Naive thymus-derived CD4-positive, alpha-beta T cell (primary cell): ENCODE measurements around the gene CFAP74. TPM values are rescaled to one million over a fixed set of nuclear protein-coding genes. Genes with fewer than 3 reads are reported as not detected.

ENCODE experiments used
- ATAC-seq: fragments of 150-1000 bp; cut with Tn5 transposase; 2 replicates; pipeline ENCODE4 v1.10.0; 2021; ENCODE audit warnings: mild to moderate bottlenecking, moderate library complexity
- CTCF ChIA-PET: fragments of 350-600 bp; sonication (Branson Sonifier 250); formaldehyde crosslinking; loops from one replicate; lab custom pipeline; 2021; ENCODE audit warnings: antibody characterized with exemption; lab: Charles Lee
- POLR2A ChIA-PET: fragments of 350-600 bp; sonication (Branson Sonifier 250); formaldehyde crosslinking; loops from one replicate; lab custom pipeline; 2021; ENCODE audit warnings: antibody characterized with exemption, inconsistent platforms; lab: Charles Lee
- DNase-seq, 9 donors: peaks; one replicate each; pipeline versions ENCODE4 v3.0.0 to v3.0.0-alpha.2; 2020 to 2022; ENCODE audit warnings: mixed read lengths in 1 of 9
- H3K27ac ChIP-seq: one replicate; pipeline ENCODE4 v1.7.0; 2013; ENCODE audit warnings: mild to moderate bottlenecking, low read depth, low read length, moderate library complexity
- H3K27me3 ChIP-seq, 2 donors: one replicate each; pipeline ENCODE4 v1.7.0; 2013; ENCODE audit warnings: low read length in 2 of 2, mild to moderate bottlenecking in 2 of 2, moderate library complexity in 2 of 2; ENCODE audit not compliant: control insufficient read depth in 2 of 2, insufficient read depth in 2 of 2
- H3K36me3 ChIP-seq, 3 experiments: 1 replicate in 2 of 3; 2 replicates in 1 of 3; pipeline ENCODE4 v1.7.0; 2013; ENCODE audit warnings: low read length in 3 of 3, mild to moderate bottlenecking in 3 of 3, moderate library complexity in 1 of 3; ENCODE audit not compliant: insufficient read depth in 3 of 3, control insufficient read depth in 2 of 3
- H3K4me1 ChIP-seq, 2 donors: one replicate each; pipeline ENCODE4 v1.7.0; 2013; ENCODE audit warnings: low read length in 2 of 2, mild to moderate bottlenecking in 2 of 2, moderate library complexity in 1 of 2; ENCODE audit not compliant: control insufficient read depth in 2 of 2, insufficient read depth in 2 of 2
- H3K4me3 ChIP-seq: 2 replicates; pipeline ENCODE4 v1.7.0; 2013; ENCODE audit warnings: mild to moderate bottlenecking, low read length
- H3K9me3 ChIP-seq, 3 experiments: 1 replicate in 2 of 3; 2 replicates in 1 of 3; pipeline ENCODE4 v1.7.0; 2013; ENCODE audit warnings: low read length in 3 of 3; ENCODE audit not compliant: control insufficient read depth in 2 of 3
- H3K27ac Mint-ChIP-seq, 9 donors: one replicate each; pipeline ENCODE4 v1.8.0; 2020 to 2022; ENCODE audit warnings: mixed read lengths in 9 of 9, mild to moderate bottlenecking in 8 of 9, moderate library complexity in 5 of 9, inconsistent platforms in 2 of 9
- H3K27me3 Mint-ChIP-seq, 5 donors: one replicate each; pipeline ENCODE4 v1.8.0; 2021 to 2022; ENCODE audit warnings: mixed read lengths in 5 of 5, mild to moderate bottlenecking in 1 of 5
- H3K36me3 Mint-ChIP-seq, 5 donors: one replicate each; pipeline ENCODE4 v1.8.0; 2020 to 2022; ENCODE audit warnings: mixed read lengths in 5 of 5, mild to moderate bottlenecking in 3 of 5, inconsistent platforms in 1 of 5
- H3K4me1 Mint-ChIP-seq, 7 donors: one replicate each; pipeline ENCODE4 v1.8.0; 2020 to 2022; ENCODE audit warnings: mixed read lengths in 7 of 7, mild to moderate bottlenecking in 3 of 7, inconsistent platforms in 1 of 7
- H3K4me3 Mint-ChIP-seq, 10 donors: one replicate each; pipeline ENCODE4 v1.8.0; 2020 to 2022; ENCODE audit warnings: mild to moderate bottlenecking in 10 of 10, mixed read lengths in 10 of 10, moderate library complexity in 6 of 10, inconsistent platforms in 2 of 10
- H3K9me3 Mint-ChIP-seq, 11 donors: one replicate each; pipeline ENCODE4 v1.8.0; 2020 to 2022; ENCODE audit warnings: mixed read lengths in 11 of 11, mild to moderate bottlenecking in 4 of 11, inconsistent platforms in 1 of 11, moderate library complexity in 1 of 11
- intact Hi-C, 2 donors: fragments of 100-400 bp; cut with micrococcal nuclease; formaldehyde crosslinking; loops; one replicate each; pipeline ENCODE4 v1.15.1; 2023
- polyA plus RNA-seq, 2 donors: library from polyadenylated mRNA; unstranded; fragments of 300-500 nt; fragmentation: Illumina TruSeq; gene quantifications; one replicate each; pipeline ENCODE4 v1.2.3, GENCODE V29; 2021
- total RNA-seq, 6 experiments: library from RNA in 5 of 6; stranded (reverse) in 5 of 6; gene quantifications; 1 replicate in 5 of 6; 2 replicates in 1 of 6; pipeline ENCODE4 v1.2.3 and lab custom pipeline; 2021 to 2026

The CFAP74 gene
- total and polyA plus RNA-seq, 7 experiments from 2014 or later = not detected

- CTCF ChIA-PET = interaction anchor here (0.9 kb wide), 1 partner anchor 9 kb away, joined by 3 read pairs; no protein-coding TSS in a partner anchor
- peaks cover 0 to 4% (median 0%) of the 10 kb centered on the region in 5 donors for H3K36me3 Mint-ChIP-seq
- no peak for ATAC-seq
Measured at GRCh38 chr1:1956101-1956500, 47.5 kb downstream of the CFAP74 start.

GRCh38 chr1:1955621-1956094 lies 47.9 kb downstream of the CFAP74 start:
- ATAC-seq (no peak), DNase-seq (no peak)

More at GRCh38 chr1:1956101-1956500, 47.5 kb downstream of the CFAP74 start:
- Histone ChIP-seq H3K4me1 (no peaks in the 10 kb centered on the region), H3K27ac (no peak overlapping the region), H3K27me3 (no peaks in the 10 kb centered on the region), H3K9me3 (no peaks in the 10 kb centered on the region), H3K36me3 (no peaks in the 10 kb centered on the region), H3K4me3 (no peak overlapping the region)
- peaks cover 0 to 6% (median 0%) of the 10 kb centered on the region in 11 donors for H3K9me3 Mint-ChIP-seq
- peaks cover 5 to 23% (median 8%) of the 10 kb centered on the region in 5 donors for H3K27me3 Mint-ChIP-seq
- peaks cover 0 to 6% (median 0%) of the 10 kb centered on the region in 7 donors for H3K4me1 Mint-ChIP-seq
- intact Hi-C loops = no loop called here
- no peak for DNase-seq
- H3K4me3 Mint-ChIP-seq = no peak overlapping the region
- POLR2A ChIA-PET = no interaction called here
- H3K27ac Mint-ChIP-seq = no peak overlapping the region

GRCh38 chr1:1954831-1955441 lies 48.6 kb downstream of the CFAP74 start:
- ChIA-PET CTCF (interaction anchor here (0.9 kb wide), 1 partner anchor 8 kb away, joined by 3 read pairs; no protein-coding TSS in a partner anchor), POLR2A (no interaction called here)
- DNase-seq = no peak
- Mint-ChIP-seq H3K4me3 (no peak overlapping the region), H3K27me3 (peaks cover 0 to 22% (median 1%) of the 10 kb centered on the region in 5 donors), H3K36me3 (peaks cover 0 to 4% (median 0%) of the 10 kb centered on the region in 5 donors), H3K4me1 (peaks cover 0 to 4% (median 0%) of the 10 kb centered on the region in 7 donors), H3K27ac (no peak overlapping the region), H3K9me3 (peaks cover 0 to 9% (median 2%) of the 10 kb centered on the region in 11 donors)
- H3K36me3 ChIP-seq = no peaks in the 10 kb centered on the region
- H3K27ac ChIP-seq = no peak overlapping the region
- H3K4me3 ChIP-seq = no peak overlapping the region
- intact Hi-C loops = no loop called here
- H3K4me1 ChIP-seq = no peaks in the 10 kb centered on the region
- no peaks in the 10 kb centered on the region for H3K9me3 ChIP-seq
- no peaks in the 10 kb centered on the region for H3K27me3 ChIP-seq
- ATAC-seq = no peak

More at GRCh38 chr1:1955621-1956094, 47.9 kb downstream of the CFAP74 start:
- Mint-ChIP-seq H3K4me3 (no peak overlapping the region), H3K27ac (no peak overlapping the region), H3K36me3 (peaks cover 0 to 4% (median 0%) of the 10 kb centered on the region in 5 donors), H3K4me1 (peaks cover 0 to 4% (median 0%) of the 10 kb centered on the region in 7 donors), H3K9me3 (peaks cover 0 to 9% (median 1%) of the 10 kb centered on the region in 11 donors), H3K27me3 (peaks cover 1 to 22% (median 3%) of the 10 kb centered on the region in 5 donors)
- Histone ChIP-seq H3K27ac (no peak overlapping the region), H3K27me3 (no peaks in the 10 kb centered on the region), H3K9me3 (no peaks in the 10 kb centered on the region), H3K36me3 (no peaks in the 10 kb centered on the region), H3K4me3 (no peak overlapping the region), H3K4me1 (no peaks in the 10 kb centered on the region)
- intact Hi-C loops = no loop called here
- ChIA-PET CTCF (interaction anchor here (0.9 kb wide), 1 partner anchor 9 kb away, joined by 3 read pairs; no protein-coding TSS in a partner anchor), POLR2A (no interaction called here)

- no peak overlapping the region for H3K4me3 ChIP-seq
- no peaks in the 10 kb centered on the region for H3K4me1 ChIP-seq
- no peaks in the 10 kb centered on the region for H3K36me3 ChIP-seq
- peaks cover 0 to 4% (median 0%) of the 10 kb centered on the region in 5 donors for H3K36me3 Mint-ChIP-seq
- peaks cover 0 to 4% (median 0%) of the 10 kb centered on the region in 7 donors for H3K4me1 Mint-ChIP-seq
- DNase-seq (no peak), ATAC-seq (no peak)
- H3K27me3 Mint-ChIP-seq = peaks cover 0 to 18% (median 5%) of the 10 kb centered on the region in 5 donors
- H3K9me3 ChIP-seq = no peaks in the 10 kb centered on the region
- no peak overlapping the region for H3K27ac ChIP-seq
- ChIA-PET POLR2A (no interaction called here), CTCF (no interaction called here)
- H3K9me3 Mint-ChIP-seq = peaks cover 0 to 13% (median 3%) of the 10 kb centered on the region in 11 donors
- intact Hi-C loops = no loop called here
- H3K27ac Mint-ChIP-seq = no peak overlapping the region
- H3K4me3 Mint-ChIP-seq = no peak overlapping the region
- H3K27me3 ChIP-seq = no peaks in the 10 kb centered on the region
Measured at GRCh38 chr1:1954015-1954414, 49.6 kb downstream of the CFAP74 start.

- CTCF ChIA-PET = no interaction called here
- H3K9me3 Mint-ChIP-seq = peaks cover 0 to 13% (median 3%) of the 10 kb centered on the region in 11 donors
- H3K9me3 ChIP-seq = no peaks in the 10 kb centered on the region
- no peaks in the 10 kb centered on the region for H3K36me3 ChIP-seq
- H3K27ac ChIP-seq = no peak overlapping the region
- no peak for DNase-seq
- peaks cover 0 to 9% (median 0%) of the 10 kb centered on the region in 5 donors for H3K27me3 Mint-ChIP-seq
- no peak overlapping the region for H3K4me3 ChIP-seq
- no peak overlapping the region for H3K27ac Mint-ChIP-seq
- peaks cover 0 to 4% (median 0%) of the 10 kb centered on the region in 7 donors for H3K4me1 Mint-ChIP-seq
- H3K27me3 ChIP-seq = no peaks in the 10 kb centered on the region
- no peak for ATAC-seq
- H3K4me3 Mint-ChIP-seq = no peak overlapping the region
- no peaks in the 10 kb centered on the region for H3K4me1 ChIP-seq
- intact Hi-C loops = no loop called here
- H3K36me3 Mint-ChIP-seq = peaks cover 0 to 4% (median 0%) of the 10 kb centered on the region in 5 donors
- POLR2A ChIA-PET = no interaction called here
Measured at GRCh38 chr1:1950940-1951339, 52.6 kb downstream of the CFAP74 start.

- H3K4me1 ChIP-seq = peaks cover 3 to 5% of the 10 kb centered on the region in 2 donors
- H3K9me3 ChIP-seq = no peaks in the 10 kb centered on the region
- H3K27ac ChIP-seq = no peak overlapping the region
- ChIA-PET CTCF (no interaction called here), POLR2A (interaction anchor here (0.6 kb wide), 1 partner anchor 100 kb away, joined by 3 read pairs; no protein-coding TSS in a partner anchor)
- no peak for DNase-seq
- peaks cover 0 to 6% (median 2%) of the 10 kb centered on the region in 7 donors for H3K4me1 Mint-ChIP-seq
- H3K4me3 Mint-ChIP-seq = no peak overlapping the region
- no peaks in the 10 kb centered on the region for H3K27me3 ChIP-seq
- peaks cover 0 to 3% (median 0%) of the 10 kb centered on the region in 5 donors for H3K36me3 Mint-ChIP-seq
- intact Hi-C loops = no loop called here
- no peak overlapping the region for H3K27ac Mint-ChIP-seq
- peaks cover 0 to 9% (median 0%) of the 10 kb centered on the region in 5 donors for H3K27me3 Mint-ChIP-seq
- H3K4me3 ChIP-seq = no peak overlapping the region
- H3K36me3 ChIP-seq = no peaks in the 10 kb centered on the region
- peaks cover 0 to 13% (median 4%) of the 10 kb centered on the region in 11 donors for H3K9me3 Mint-ChIP-seq
- no peak for ATAC-seq
Measured at GRCh38 chr1:1948783-1949182, 54.8 kb downstream of the CFAP74 start.
